ENCODE data around the gene ERMP1.

DNA sequence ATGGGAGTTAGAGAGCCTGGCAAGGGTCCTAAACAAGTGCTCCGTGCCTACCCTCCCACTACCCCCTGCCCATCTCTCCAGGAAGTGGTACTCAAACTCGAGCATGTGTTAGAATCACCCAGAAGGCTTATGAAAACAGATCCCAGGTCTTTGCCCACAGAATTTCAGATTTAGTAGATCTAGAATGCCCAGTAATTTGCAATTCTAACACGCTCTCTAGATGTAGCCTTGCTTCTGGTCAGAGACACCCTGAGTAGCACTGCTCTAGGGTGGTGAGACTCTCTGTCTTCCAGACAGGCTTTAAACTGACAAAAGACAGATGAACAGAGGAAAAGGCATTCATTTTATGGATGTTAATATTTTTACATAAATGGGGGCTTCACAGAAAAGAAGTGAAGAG is 20.7 kb upstream of the ERMP1 start:
- TF ChIP-seq, protein P1, sequence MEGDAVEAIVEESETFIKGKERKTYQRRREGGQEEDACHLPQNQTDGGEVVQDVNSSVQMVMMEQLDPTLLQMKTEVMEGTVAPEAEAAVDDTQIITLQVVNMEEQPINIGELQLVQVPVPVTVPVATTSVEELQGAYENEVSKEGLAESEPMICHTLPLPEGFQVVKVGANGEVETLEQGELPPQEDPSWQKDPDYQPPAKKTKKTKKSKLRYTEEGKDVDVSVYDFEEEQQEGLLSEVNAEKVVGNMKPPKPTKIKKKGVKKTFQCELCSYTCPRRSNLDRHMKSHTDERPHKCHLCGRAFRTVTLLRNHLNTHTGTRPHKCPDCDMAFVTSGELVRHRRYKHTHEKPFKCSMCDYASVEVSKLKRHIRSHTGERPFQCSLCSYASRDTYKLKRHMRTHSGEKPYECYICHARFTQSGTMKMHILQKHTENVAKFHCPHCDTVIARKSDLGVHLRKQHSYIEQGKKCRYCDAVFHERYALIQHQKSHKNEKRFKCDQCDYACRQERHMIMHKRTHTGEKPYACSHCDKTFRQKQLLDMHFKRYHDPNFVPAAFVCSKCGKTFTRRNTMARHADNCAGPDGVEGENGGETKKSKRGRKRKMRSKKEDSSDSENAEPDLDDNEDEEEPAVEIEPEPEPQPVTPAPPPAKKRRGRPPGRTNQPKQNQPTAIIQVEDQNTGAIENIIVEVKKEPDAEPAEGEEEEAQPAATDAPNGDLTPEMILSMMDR (IDR thresholded peaks at IDR 0.05): no peak
- TF ChIP-seq GABPA (IDR thresholded peaks at IDR 0.05; ENCODE audit: low read depth) (no peak), NRF1 (IDR thresholded peaks at IDR 0.05; ENCODE audit: low read depth, low read length) (no peak), RXRA (IDR thresholded peaks at IDR 0.05; ENCODE audit: borderline replicate concordance, low read depth) (no peak), YY1 (IDR thresholded peaks at IDR 0.05; ENCODE audit: low read depth) (no peak), EP300 (IDR thresholded peaks at IDR 0.05; ENCODE audit: borderline replicate concordance in 1 of 2, low read depth in 1 of 2, low read length in 1 of 2) (no peak), RCOR1 (IDR thresholded peaks at IDR 0.05; ENCODE audit: low read length) (no peak), TEAD4 (IDR thresholded peaks at IDR 0.05; ENCODE audit: borderline replicate concordance, insufficient read depth) (no peak), POLR2AphosphoS5 (IDR thresholded peaks at IDR 0.05; ENCODE audit: low read depth, low read length) (no peak), CHD2 (IDR thresholded peaks at IDR 0.05; ENCODE audit: low read length, partially characterized antibody) (no peak)
- TF ChIP-seq, protein P2, sequence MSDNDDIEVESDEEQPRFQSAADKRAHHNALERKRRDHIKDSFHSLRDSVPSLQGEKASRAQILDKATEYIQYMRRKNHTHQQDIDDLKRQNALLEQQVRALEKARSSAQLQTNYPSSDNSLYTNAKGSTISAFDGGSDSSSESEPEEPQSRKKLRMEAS (IDR thresholded peaks at IDR 0.05; ENCODE audit: low read depth): no peak
- TF ChIP-seq, protein P3, sequence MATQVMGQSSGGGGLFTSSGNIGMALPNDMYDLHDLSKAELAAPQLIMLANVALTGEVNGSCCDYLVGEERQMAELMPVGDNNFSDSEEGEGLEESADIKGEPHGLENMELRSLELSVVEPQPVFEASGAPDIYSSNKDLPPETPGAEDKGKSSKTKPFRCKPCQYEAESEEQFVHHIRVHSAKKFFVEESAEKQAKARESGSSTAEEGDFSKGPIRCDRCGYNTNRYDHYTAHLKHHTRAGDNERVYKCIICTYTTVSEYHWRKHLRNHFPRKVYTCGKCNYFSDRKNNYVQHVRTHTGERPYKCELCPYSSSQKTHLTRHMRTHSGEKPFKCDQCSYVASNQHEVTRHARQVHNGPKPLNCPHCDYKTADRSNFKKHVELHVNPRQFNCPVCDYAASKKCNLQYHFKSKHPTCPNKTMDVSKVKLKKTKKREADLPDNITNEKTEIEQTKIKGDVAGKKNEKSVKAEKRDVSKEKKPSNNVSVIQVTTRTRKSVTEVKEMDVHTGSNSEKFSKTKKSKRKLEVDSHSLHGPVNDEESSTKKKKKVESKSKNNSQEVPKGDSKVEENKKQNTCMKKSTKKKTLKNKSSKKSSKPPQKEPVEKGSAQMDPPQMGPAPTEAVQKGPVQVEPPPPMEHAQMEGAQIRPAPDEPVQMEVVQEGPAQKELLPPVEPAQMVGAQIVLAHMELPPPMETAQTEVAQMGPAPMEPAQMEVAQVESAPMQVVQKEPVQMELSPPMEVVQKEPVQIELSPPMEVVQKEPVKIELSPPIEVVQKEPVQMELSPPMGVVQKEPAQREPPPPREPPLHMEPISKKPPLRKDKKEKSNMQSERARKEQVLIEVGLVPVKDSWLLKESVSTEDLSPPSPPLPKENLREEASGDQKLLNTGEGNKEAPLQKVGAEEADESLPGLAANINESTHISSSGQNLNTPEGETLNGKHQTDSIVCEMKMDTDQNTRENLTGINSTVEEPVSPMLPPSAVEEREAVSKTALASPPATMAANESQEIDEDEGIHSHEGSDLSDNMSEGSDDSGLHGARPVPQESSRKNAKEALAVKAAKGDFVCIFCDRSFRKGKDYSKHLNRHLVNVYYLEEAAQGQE (IDR thresholded peaks at IDR 0.05; ENCODE audit: low read depth, low read length): no peak
- TF ChIP-seq, protein P4, sequence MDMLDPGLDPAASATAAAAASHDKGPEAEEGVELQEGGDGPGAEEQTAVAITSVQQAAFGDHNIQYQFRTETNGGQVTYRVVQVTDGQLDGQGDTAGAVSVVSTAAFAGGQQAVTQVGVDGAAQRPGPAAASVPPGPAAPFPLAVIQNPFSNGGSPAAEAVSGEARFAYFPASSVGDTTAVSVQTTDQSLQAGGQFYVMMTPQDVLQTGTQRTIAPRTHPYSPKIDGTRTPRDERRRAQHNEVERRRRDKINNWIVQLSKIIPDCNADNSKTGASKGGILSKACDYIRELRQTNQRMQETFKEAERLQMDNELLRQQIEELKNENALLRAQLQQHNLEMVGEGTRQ (IDR thresholded peaks at IDR 0.05; ENCODE audit: borderline replicate concordance, low read depth, low read length): no peak
